RWPE1 (cell line): Measurements from ENCODE around the gene MYLK.
A peak's percentile ranks its signal among the peaks of the same experiment; 100 is the strongest.

ENCODE experiments used
- CTCF ChIA-PET: fragments of 350-600 bp; sonication (Branson Sonifier 250); formaldehyde crosslinking; extraction: SDS; loops from one replicate; lab custom pipeline; 2021; lab: Yijun Ruan, JAX
- POLR2A ChIA-PET: fragments of 400-600 bp; formaldehyde crosslinking; extraction: SDS; loops from one replicate; lab custom pipeline; 2020; ENCODE audit warnings: antibody characterized with exemption; ENCODE audit not compliant: low non-redundant PET; lab: Yijun Ruan, JAX
- DNase-seq: peaks from one replicate; pipeline ENCODE4 v3.0.0; 2012; ENCODE audit warnings: low spot score
- H3K27ac ChIP-seq: fragments of 450-650 bp; 2 replicates; pipeline ENCODE4 v1.5.1; 2017
- CTCF ChIP-seq: fragments of 450-650 bp; conservative IDR thresholded peaks from 2 replicates; pipeline ENCODE4 v1.5.1; 2017; ENCODE audit warnings: low read depth, mild to moderate bottlenecking

The MYLK gene

GRCh38 chr3:123683505-123684154, 200.5 kb downstream of the MYLK start:
- TF ChIP-seq CTCF, result no peak
- CTCF ChIA-PET, result interaction anchor here (0.8 kb wide), 1 partner anchor 32 kb away, joined by 5 read pairs; no protein-coding TSS in a partner anchor
- no peak for DNase-seq
- no peak overlapping the region for H3K27ac ChIP-seq
- POLR2A ChIA-PET, result no interaction called here

GRCh38 chr3:123682781-123683504, 201.2 kb downstream of the MYLK start:
- DNase-seq, result no peak
- ChIA-PET POLR2A (no interaction called here), CTCF (interaction anchor here (0.8 kb wide), 1 partner anchor 31 kb away, joined by 5 read pairs; no protein-coding TSS in a partner anchor)
- H3K27ac ChIP-seq, result no peak overlapping the region
- no peak for TF ChIP-seq CTCF

GRCh38 chr3:123682302-123682701, 201.8 kb downstream of the MYLK start:
- CTCF ChIA-PET, result no interaction called here

GRCh38 chr3:123679712-123680386, 204.3 kb downstream of the MYLK start:
- DNase-seq, result no peak
- TF ChIP-seq CTCF, result no peak
- ChIA-PET POLR2A (no interaction called here), CTCF (interaction anchor here (0.6 to 2.7 kb wide), 3 partner anchors 28 to 1171 kb away, joined by 3 to 10 read pairs (median 3); no protein-coding TSS in a partner anchor)
- H3K27ac ChIP-seq, result no peak overlapping the region

More at GRCh38 chr3:123682302-123682701, 201.8 kb downstream of the MYLK start:
- TF ChIP-seq CTCF, result no peak
- no peak overlapping the region for H3K27ac ChIP-seq
- POLR2A ChIA-PET, result no interaction called here
- no peak for DNase-seq

GRCh38 chr3:123678108-123678511, 206.0 kb downstream of the MYLK start:
- DNase-seq, result peak; percentile 44
- H3K27ac ChIP-seq, result no peak overlapping the region
- TF ChIP-seq CTCF, result no peak
- CTCF ChIA-PET, result interaction anchor here (0.5 to 2.7 kb wide), 2 partner anchors 26 to 50 kb away, joined by 5 to 10 read pairs; no protein-coding TSS in a partner anchor
- POLR2A ChIA-PET, result no interaction called here
